Measurements from ENCODE around the gene CD8B.
"Not testable (repeated sequence)": the region's sequence is repeated elsewhere in the genome, so short reads cannot be mapped to it uniquely, and the experiment has no call there.

CD8B gene

DNA sequence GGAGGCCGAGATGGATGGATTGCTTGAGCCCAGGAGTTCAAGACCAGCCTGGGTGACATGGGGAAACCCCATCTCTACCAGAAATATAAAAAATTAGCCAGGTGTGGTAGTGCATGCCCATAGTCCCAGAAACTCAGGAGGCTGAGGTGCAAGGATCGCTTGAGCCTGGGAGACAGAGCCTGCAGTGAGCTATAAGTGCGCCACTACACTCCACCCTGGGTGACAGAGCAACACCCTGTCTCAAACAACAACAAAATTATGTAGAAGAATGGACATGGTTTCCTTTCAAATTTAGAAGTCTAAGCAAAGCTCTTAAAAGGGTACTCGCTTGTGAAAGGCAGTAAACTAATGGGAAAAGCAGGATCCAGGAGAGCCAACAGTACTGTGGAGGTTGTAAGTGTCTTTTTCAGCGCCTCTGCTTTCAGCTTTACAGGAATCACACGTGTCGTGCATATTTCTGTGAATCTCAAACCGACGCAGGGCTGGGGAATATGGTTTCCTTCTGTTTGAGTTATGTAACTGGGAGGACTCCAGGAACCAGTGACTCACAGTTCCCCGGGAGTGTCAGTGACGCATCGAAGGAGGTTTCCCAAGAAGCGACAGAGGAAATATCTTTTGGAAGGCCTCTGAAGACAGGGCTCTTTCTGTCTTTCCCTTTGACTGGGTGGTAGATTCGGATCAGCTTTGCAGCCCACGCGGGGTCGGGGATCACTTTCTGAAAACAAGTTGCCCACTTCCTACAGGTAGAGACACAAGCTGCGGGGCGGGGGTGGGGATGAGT lies 24.6 kb downstream of the CD8B start:
- peak; percentile 15 to 38 for DNase-seq (ENCODE audit: low read depth in 2 of 2)

DNA sequence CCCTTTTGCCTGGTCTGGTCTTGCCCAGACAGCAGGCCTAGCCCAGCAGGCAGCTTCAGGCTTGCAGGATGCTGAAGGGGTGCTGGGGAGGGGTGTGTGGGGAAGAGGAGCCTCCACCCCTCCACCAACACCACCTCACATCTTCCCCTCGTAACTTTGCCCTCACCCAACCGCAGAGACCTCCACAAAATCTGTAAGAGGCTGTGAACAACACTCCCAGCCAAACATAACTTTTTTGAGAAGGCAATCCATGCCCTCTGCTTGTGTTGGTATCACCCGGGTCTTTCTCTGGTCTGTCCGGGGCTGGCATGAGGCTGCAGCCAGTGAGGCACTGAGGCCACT lies 26.2 kb downstream of the CD8B start:
- DNase-seq (ENCODE audit: low read depth in 2 of 2) = not testable (repeated sequence)

GRCh38 chr2:86833315-86833714 lies 28.4 kb downstream of the CD8B start:
- no peak for DNase-seq (ENCODE audit: low read depth in 2 of 2)

DNA sequence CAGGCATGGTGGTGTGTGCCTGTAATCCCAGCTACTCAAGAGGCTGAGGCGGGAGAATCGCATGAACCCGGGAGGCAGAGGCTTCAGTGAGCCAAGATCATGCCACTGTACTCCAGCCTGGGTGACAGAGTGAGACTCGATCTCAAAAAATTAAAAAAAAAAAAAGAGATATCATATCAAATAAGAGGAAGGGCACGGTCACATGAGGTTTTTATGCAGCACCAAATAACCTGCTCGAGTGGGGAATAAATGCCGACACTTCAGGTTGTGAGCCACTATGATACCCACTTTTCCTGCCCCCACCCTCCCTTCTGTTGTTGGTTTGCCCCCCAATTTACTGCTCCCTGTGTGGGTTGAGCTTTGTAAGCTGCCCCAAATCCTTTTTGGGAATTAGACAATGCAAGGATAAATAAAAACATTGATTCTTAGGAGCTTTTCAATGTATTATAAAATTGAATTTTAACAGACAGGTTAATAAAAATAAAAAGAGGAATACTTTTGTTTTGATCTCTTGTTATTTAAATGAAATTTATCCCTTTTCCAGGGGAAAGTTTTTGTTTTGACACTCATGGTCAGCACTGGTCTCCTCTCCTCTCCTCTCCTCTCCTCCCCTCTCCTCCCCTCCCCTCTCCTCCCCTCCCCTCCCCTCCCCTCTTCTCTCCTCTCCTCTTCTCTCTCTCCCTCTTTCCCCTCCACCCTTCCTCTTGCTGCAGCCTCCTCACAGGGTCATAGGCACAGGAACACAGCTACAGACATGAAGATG lies 29.2 kb downstream of the CD8B start:
- no peak for DNase-seq (ENCODE audit: low read depth in 2 of 2)

DNA sequence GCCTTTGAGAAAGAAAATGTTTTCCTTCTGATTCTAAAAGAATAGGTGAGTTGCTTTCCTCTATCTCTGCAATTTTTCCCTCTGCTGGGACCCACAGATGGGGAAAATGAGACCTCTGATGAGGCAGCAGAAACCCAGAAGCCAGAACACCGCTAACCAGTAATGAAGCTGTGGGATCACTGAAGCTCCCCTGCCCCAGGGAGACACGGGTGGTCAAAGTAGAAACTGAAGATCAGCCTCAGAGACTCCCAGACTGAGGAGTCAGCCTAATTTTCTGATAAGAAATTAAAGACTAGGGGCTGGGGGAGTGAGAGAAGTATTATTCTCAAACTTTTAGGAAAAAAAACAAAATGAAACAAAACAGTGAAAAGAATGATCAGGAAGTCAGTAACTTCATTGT lies 30.1 kb downstream of the CD8B start:
- no peak for DNase-seq (ENCODE audit: low read depth in 2 of 2)

DNA sequence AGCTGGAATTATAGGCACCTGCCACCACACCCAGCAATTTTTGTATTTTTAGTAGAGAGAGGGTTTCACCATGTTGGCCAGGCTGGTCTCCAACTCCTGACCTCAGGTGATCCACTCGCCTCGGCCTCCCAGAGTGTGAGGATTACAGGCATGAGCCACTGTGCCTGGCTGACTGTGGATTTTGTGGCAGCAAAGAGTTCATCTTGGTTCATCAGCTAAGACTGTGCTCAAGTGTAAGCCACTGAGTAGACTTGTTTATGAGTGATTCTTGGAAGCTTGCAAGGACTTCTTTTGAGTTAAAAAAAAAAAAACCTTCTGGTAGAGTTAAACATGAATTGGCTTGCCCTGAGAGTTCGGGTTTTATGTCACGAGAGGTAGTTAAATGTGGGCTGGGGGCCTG lies 34.7 kb downstream of the CD8B start:
- no peak for DNase-seq (ENCODE audit: low read depth in 2 of 2)

- no peak for DNase-seq (ENCODE audit: low read depth in 2 of 2)
Measured at GRCh38 chr2:86825693-86826381, 35.8 kb downstream of the CD8B start.

DNA sequence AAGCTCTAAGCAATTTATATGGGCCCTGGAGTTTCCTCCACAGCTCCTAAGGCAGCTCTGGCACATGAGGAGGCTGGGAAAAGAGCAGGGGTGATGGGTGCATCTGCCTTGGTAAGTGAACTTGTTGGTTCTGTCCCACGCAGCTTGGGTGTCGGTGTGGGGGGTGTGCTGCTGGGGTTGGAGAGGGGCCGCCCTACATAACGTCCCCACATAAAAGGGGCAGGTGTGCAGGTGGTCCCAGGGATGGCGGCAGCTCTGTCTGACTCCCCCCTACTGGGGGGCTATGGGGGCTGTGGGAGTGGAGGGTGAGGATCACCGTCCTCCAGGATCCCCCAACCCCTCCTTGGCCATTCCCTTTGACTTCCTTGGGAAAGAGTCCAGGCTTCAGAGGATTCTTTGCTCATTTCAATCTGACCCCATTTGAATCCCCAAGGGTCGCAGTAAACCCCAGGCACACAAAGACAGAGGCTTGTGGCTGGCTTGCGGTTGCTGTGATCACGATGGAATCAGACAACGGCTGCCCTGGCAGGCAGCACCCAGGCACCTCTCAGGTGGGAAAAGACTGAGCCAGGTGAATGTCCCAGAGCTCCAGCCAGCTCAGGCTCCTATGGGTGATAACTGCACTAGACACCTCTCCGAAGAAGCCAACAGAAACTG lies 36.5 kb downstream of the CD8B start:
- DNase-seq (ENCODE audit: low read depth in 2 of 2) = no peak

GRCh38 chr2:86822668-86823345 lies 38.9 kb downstream of the CD8B start:
- no peak for DNase-seq (ENCODE audit: low read depth in 2 of 2)

DNA sequence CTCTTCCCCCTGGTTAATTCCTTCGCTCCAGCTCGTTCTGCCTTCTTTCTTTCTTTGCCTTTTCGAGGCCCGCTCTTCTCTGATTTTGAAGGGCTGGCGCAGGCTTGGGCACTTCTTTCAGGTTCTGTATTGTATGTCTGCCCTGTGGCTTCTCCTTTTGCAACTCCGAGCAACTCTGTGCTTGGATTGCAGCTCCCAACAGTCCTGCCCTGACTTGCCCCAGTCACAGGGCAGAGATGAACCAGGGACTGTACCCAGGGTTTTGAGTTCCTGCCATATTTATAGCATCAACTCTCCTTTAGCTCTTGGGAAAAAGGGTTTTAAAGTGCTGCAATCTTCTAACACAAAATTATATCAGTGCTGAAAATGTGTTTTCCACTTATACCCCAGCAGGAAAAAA lies 39.8 kb downstream of the CD8B start:
- DNase-seq (ENCODE audit: low read depth in 2 of 2) = no peak

DNA sequence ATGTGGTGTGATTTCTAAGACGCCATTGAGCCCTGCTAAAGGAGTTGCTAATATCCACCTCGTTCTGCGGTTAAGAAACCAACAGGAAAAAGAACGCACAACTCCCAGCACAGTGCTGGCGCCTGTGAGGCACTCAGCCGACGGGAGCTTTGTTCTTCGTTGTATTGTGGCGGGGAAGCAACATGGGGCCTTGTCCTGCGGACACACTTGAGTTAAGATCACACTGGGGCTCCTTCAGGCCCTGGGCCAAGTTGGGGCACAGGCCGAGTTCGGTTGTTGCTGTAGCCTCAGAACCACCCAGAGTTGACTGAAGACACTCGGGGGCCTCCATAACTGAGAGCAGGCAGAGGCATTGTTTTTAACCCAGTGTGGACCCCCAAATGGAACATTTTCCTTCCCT lies 40.4 kb downstream of the CD8B start:
- DNase-seq (ENCODE audit: low read depth in 2 of 2) = no peak

DNA sequence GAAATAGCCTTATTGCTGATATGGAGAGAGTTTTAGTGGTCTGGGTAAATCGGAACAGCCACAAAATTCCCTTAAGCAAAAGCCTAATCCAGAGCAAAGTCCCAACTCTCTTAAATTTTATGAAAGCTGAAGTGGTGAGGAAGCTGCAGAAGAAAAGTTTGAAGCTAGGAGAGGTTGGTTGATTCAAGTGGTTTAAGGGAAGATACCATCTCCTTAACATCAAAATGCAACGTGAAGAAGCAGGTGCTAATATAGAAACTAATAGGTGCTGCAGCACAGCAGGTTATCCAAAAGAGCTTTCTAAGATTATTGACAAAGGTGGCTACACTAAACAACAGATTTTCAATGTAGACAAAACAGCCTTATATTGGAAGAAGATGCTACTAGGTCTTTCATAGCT lies 42.7 kb downstream of the CD8B start:
- no peak for DNase-seq (ENCODE audit: low read depth in 2 of 2)

- DNase-seq (ENCODE audit: low read depth in 2 of 2) = no peak
Measured at GRCh38 chr2:86818114-86818801, 43.4 kb downstream of the CD8B start.

- no peak for DNase-seq (ENCODE audit: low read depth in 2 of 2)
Measured at GRCh38 chr2:86815611-86816010, 46.1 kb downstream of the CD8B start.

- DNase-seq (ENCODE audit: low read depth in 2 of 2) = no peak
Measured at GRCh38 chr2:86809481-86810121, 52.1 kb downstream of the CD8B start.

DNA sequence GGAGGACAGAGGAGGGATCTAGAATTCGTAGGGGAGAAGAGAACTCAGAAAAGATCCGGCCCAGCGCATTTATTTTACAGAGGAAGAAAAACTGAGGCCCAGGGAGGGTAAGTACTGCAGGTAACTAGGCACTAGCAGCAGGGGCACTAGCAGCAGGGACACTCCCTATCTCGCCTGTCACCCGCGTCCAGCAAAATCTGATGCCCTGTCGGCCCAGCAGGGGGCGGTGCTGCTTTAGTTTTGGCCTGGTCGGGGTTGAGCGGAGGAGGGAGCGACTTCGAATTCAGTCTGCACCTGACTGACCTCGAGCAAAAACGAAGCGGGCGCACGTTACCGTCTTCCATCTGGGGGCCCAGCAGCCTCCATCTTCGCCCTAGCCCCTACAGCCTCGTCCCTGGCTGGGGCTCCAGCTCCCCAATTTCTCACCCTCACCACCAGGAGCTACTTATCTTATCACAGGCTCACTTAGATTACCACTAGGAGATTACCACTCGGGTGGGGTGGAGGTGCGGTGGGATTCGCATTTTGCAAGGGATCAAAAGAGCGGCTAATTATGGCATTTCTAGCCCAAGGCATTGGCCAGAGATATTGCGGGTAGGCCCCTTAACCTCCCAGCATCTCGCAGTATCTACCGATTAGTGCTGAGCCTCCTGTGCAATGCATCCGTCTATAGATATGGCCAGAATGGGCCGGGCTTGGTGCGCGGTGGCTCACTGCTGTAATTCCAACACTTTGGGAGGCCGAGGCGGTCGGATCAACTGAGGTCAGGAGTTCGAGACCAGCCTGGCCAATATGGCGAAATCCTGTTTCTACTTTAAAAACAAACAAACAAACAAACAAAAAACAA lies 53.1 kb downstream of the CD8B start:
- DNase-seq (ENCODE audit: low read depth in 2 of 2) = peak; percentile 89 to 90

- DNase-seq (ENCODE audit: low read depth in 2 of 2) = no peak
Measured at GRCh38 chr2:86807468-86808275, 54.0 kb downstream of the CD8B start.

DNA sequence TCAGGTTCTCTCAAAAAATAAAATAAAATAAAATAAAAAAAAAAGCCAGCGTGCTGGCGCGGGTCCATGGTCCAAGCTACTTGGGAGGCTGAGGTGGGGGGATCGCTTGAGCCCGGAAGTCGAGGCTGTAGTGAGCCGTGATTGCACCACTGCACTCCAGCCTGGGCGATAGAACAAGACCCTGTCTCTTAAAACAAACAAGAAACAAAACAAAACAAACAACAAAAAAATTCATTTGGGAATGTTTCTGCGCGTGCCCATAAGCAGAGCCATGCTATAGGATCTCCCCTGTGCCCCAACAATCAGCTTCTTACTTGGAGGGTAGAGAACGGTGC lies 54.6 kb downstream of the CD8B start:
- DNase-seq (ENCODE audit: low read depth in 2 of 2) = no peak
